Naive thymus-derived CD4-positive, alpha-beta T cell (primary cell): ENCODE results near the gene PROSER2. TPM values are rescaled to one million over a fixed set of nuclear protein-coding genes. Genes with fewer than 3 reads are reported as not detected.

Source experiments
- ATAC-seq: fragments of 150-1000 bp; cut with Tn5 transposase; 2 replicates; pipeline ENCODE4 v1.10.0; 2021; ENCODE audit warnings: mild to moderate bottlenecking, moderate library complexity
- CTCF ChIA-PET: fragments of 350-600 bp; sonication (Branson Sonifier 250); formaldehyde crosslinking; loops from one replicate; lab custom pipeline; 2021; ENCODE audit warnings: antibody characterized with exemption; lab: Charles Lee
- POLR2A ChIA-PET: fragments of 350-600 bp; sonication (Branson Sonifier 250); formaldehyde crosslinking; loops from one replicate; lab custom pipeline; 2021; ENCODE audit warnings: antibody characterized with exemption, inconsistent platforms; lab: Charles Lee
- DNase-seq, 9 donors: peaks; one replicate each; pipeline versions ENCODE4 v3.0.0 to v3.0.0-alpha.2; 2020 to 2022; ENCODE audit warnings: mixed read lengths in 1 of 9
- H3K27ac ChIP-seq: one replicate; pipeline ENCODE4 v1.7.0; 2013; ENCODE audit warnings: mild to moderate bottlenecking, low read depth, low read length, moderate library complexity
- H3K27me3 ChIP-seq, 2 donors: one replicate each; pipeline ENCODE4 v1.7.0; 2013; ENCODE audit warnings: low read length in 2 of 2, mild to moderate bottlenecking in 2 of 2, moderate library complexity in 2 of 2; ENCODE audit not compliant: control insufficient read depth in 2 of 2, insufficient read depth in 2 of 2
- H3K36me3 ChIP-seq, 3 experiments: 1 replicate in 2 of 3; 2 replicates in 1 of 3; pipeline ENCODE4 v1.7.0; 2013; ENCODE audit warnings: low read length in 3 of 3, mild to moderate bottlenecking in 3 of 3, moderate library complexity in 1 of 3; ENCODE audit not compliant: insufficient read depth in 3 of 3, control insufficient read depth in 2 of 3
- H3K4me1 ChIP-seq, 2 donors: one replicate each; pipeline ENCODE4 v1.7.0; 2013; ENCODE audit warnings: low read length in 2 of 2, mild to moderate bottlenecking in 2 of 2, moderate library complexity in 1 of 2; ENCODE audit not compliant: control insufficient read depth in 2 of 2, insufficient read depth in 2 of 2
- H3K4me3 ChIP-seq: 2 replicates; pipeline ENCODE4 v1.7.0; 2013; ENCODE audit warnings: mild to moderate bottlenecking, low read length
- H3K9me3 ChIP-seq, 3 experiments: 1 replicate in 2 of 3; 2 replicates in 1 of 3; pipeline ENCODE4 v1.7.0; 2013; ENCODE audit warnings: low read length in 3 of 3; ENCODE audit not compliant: control insufficient read depth in 2 of 3
- H3K27ac Mint-ChIP-seq, 9 donors: one replicate each; pipeline ENCODE4 v1.8.0; 2020 to 2022; ENCODE audit warnings: mixed read lengths in 9 of 9, mild to moderate bottlenecking in 8 of 9, moderate library complexity in 5 of 9, inconsistent platforms in 2 of 9
- H3K27me3 Mint-ChIP-seq, 5 donors: one replicate each; pipeline ENCODE4 v1.8.0; 2021 to 2022; ENCODE audit warnings: mixed read lengths in 5 of 5, mild to moderate bottlenecking in 1 of 5
- H3K36me3 Mint-ChIP-seq, 5 donors: one replicate each; pipeline ENCODE4 v1.8.0; 2020 to 2022; ENCODE audit warnings: mixed read lengths in 5 of 5, mild to moderate bottlenecking in 3 of 5, inconsistent platforms in 1 of 5
- H3K4me1 Mint-ChIP-seq, 7 donors: one replicate each; pipeline ENCODE4 v1.8.0; 2020 to 2022; ENCODE audit warnings: mixed read lengths in 7 of 7, mild to moderate bottlenecking in 3 of 7, inconsistent platforms in 1 of 7
- H3K4me3 Mint-ChIP-seq, 10 donors: one replicate each; pipeline ENCODE4 v1.8.0; 2020 to 2022; ENCODE audit warnings: mild to moderate bottlenecking in 10 of 10, mixed read lengths in 10 of 10, moderate library complexity in 6 of 10, inconsistent platforms in 2 of 10
- H3K9me3 Mint-ChIP-seq, 11 donors: one replicate each; pipeline ENCODE4 v1.8.0; 2020 to 2022; ENCODE audit warnings: mixed read lengths in 11 of 11, mild to moderate bottlenecking in 4 of 11, inconsistent platforms in 1 of 11, moderate library complexity in 1 of 11
- intact Hi-C, 2 donors: fragments of 100-400 bp; cut with micrococcal nuclease; formaldehyde crosslinking; loops; one replicate each; pipeline ENCODE4 v1.15.1; 2023
- polyA plus RNA-seq, 2 donors: library from polyadenylated mRNA; unstranded; fragments of 300-500 nt; fragmentation: Illumina TruSeq; gene quantifications; one replicate each; pipeline ENCODE4 v1.2.3, GENCODE V29; 2021
- total RNA-seq, 6 experiments: library from RNA in 5 of 6; stranded (reverse) in 5 of 6; gene quantifications; 1 replicate in 5 of 6; 2 replicates in 1 of 6; pipeline ENCODE4 v1.2.3 and lab custom pipeline; 2021 to 2026

The PROSER2 gene
- total and polyA plus RNA-seq, 7 experiments from 2014 or later, result 0.07 to 4.9 (median 2.2) TPM

- Mint-ChIP-seq H3K4me3 (no peak overlapping the region), H3K27me3 (peaks cover 0 to 9% (median 0%) of the 10 kb centered on the region in 5 donors), H3K9me3 (no peaks in the 10 kb centered on the region), H3K4me1 (peaks cover 0 to 4% (median 3%) of the 10 kb centered on the region in 7 donors), H3K27ac (no peak overlapping the region), H3K36me3 (no peaks in the 10 kb centered on the region)
- intact Hi-C loops, result no loop called here
- no peak overlapping the region for H3K4me3 ChIP-seq
- no peaks in the 10 kb centered on the region for H3K36me3 ChIP-seq
- no peak overlapping the region for H3K27ac ChIP-seq
- CTCF ChIA-PET, result no interaction called here
- POLR2A ChIA-PET, result no interaction called here
- DNase-seq (no peak), ATAC-seq (no peak)
- no peaks in the 10 kb centered on the region for H3K4me1 ChIP-seq
- no peaks in the 10 kb centered on the region for H3K9me3 ChIP-seq
- no peaks in the 10 kb centered on the region for H3K27me3 ChIP-seq
These were observed 23.4 kb upstream of the PROSER2 start for GRCh38 chr10:11799736-11800080.

GRCh38 chr10:11804336-11804735, 18.8 kb upstream of the PROSER2 start:
- Histone ChIP-seq H3K4me3 (no peak overlapping the region), H3K4me1 (no peaks in the 10 kb centered on the region), H3K27ac (no peak overlapping the region), H3K27me3 (no peaks in the 10 kb centered on the region), H3K36me3 (no peaks in the 10 kb centered on the region), H3K9me3 (no peaks in the 10 kb centered on the region)
- H3K4me1 Mint-ChIP-seq, result no peaks in the 10 kb centered on the region
- H3K4me3 Mint-ChIP-seq, result no peak overlapping the region
- H3K27me3 Mint-ChIP-seq, result peaks cover 0 to 22% (median 4%) of the 10 kb centered on the region in 5 donors
- H3K27ac Mint-ChIP-seq, result no peak overlapping the region
- ATAC-seq (no peak), DNase-seq (no peak)
- peaks cover 0 to 1% (median 0%) of the 10 kb centered on the region in 11 donors for H3K9me3 Mint-ChIP-seq
- ChIA-PET CTCF (no interaction called here), POLR2A (no interaction called here)
- H3K36me3 Mint-ChIP-seq, result no peaks in the 10 kb centered on the region
- intact Hi-C loops, result no loop called here

GRCh38 chr10:11805792-11806191, 17.4 kb upstream of the PROSER2 start:
- H3K4me1 Mint-ChIP-seq, result no peaks in the 10 kb centered on the region
- H3K27ac Mint-ChIP-seq, result no peak overlapping the region
- ATAC-seq, result no peak
- POLR2A ChIA-PET, result no interaction called here
- CTCF ChIA-PET, result no interaction called here
- Histone ChIP-seq H3K9me3 (no peaks in the 10 kb centered on the region), H3K4me1 (no peaks in the 10 kb centered on the region), H3K27me3 (no peaks in the 10 kb centered on the region), H3K4me3 (no peak overlapping the region), H3K27ac (no peak overlapping the region), H3K36me3 (no peaks in the 10 kb centered on the region)
- no peak for DNase-seq
- H3K36me3 Mint-ChIP-seq, result no peaks in the 10 kb centered on the region
- intact Hi-C loops, result no loop called here
- H3K9me3 Mint-ChIP-seq, result peaks cover 0 to 1% (median 0%) of the 10 kb centered on the region in 11 donors
- H3K4me3 Mint-ChIP-seq, result no peak overlapping the region
- H3K27me3 Mint-ChIP-seq, result peaks cover 0 to 22% (median 8%) of the 10 kb centered on the region in 5 donors

- Histone ChIP-seq H3K4me3 (no peak overlapping the region), H3K27ac (no peak overlapping the region), H3K4me1 (no peaks in the 10 kb centered on the region), H3K9me3 (no peaks in the 10 kb centered on the region), H3K27me3 (no peaks in the 10 kb centered on the region), H3K36me3 (no peaks in the 10 kb centered on the region)
- no peaks in the 10 kb centered on the region for H3K4me1 Mint-ChIP-seq
- no peaks in the 10 kb centered on the region for H3K36me3 Mint-ChIP-seq
- ChIA-PET CTCF (no interaction called here), POLR2A (no interaction called here)
- H3K9me3 Mint-ChIP-seq, result peaks cover 0 to 1% (median 0%) of the 10 kb centered on the region in 11 donors
- intact Hi-C loops, result no loop called here
- no peak overlapping the region for H3K4me3 Mint-ChIP-seq
- DNase-seq (no peak), ATAC-seq (no peak)
- no peak overlapping the region for H3K27ac Mint-ChIP-seq
- H3K27me3 Mint-ChIP-seq, result peaks cover 0 to 22% (median 8%) of the 10 kb centered on the region in 5 donors
These were observed 16.4 kb upstream of the PROSER2 start for GRCh38 chr10:11806706-11807105.

GRCh38 chr10:11808808-11809207, 14.3 kb upstream of the PROSER2 start:
- no peaks in the 10 kb centered on the region for H3K4me1 Mint-ChIP-seq
- H3K27ac Mint-ChIP-seq, result no peak overlapping the region
- no peak for DNase-seq
- H3K36me3 Mint-ChIP-seq, result no peaks in the 10 kb centered on the region
- no peaks in the 10 kb centered on the region for H3K9me3 ChIP-seq
- no peak for ATAC-seq
- H3K4me3 Mint-ChIP-seq, result no peak overlapping the region
- H3K4me3 ChIP-seq, result no peak overlapping the region
- intact Hi-C loops, result no loop called here
- no peaks in the 10 kb centered on the region for H3K36me3 ChIP-seq
- no peaks in the 10 kb centered on the region for H3K4me1 ChIP-seq
- CTCF ChIA-PET, result no interaction called here
- peaks cover 0 to 1% (median 0%) of the 10 kb centered on the region in 11 donors for H3K9me3 Mint-ChIP-seq
- no peak overlapping the region for H3K27ac ChIP-seq
- H3K27me3 ChIP-seq, result no peaks in the 10 kb centered on the region
- POLR2A ChIA-PET, result no interaction called here
- peaks cover 0 to 22% (median 4%) of the 10 kb centered on the region in 5 donors for H3K27me3 Mint-ChIP-seq

- intact Hi-C loops, result no loop called here
- no peak overlapping the region for H3K4me3 Mint-ChIP-seq
- peaks cover 0 to 22% (median 4%) of the 10 kb centered on the region in 5 donors for H3K27me3 Mint-ChIP-seq
- CTCF ChIA-PET, result no interaction called here
- peaks cover 0 to 1% (median 0%) of the 10 kb centered on the region in 11 donors for H3K9me3 Mint-ChIP-seq
- H3K9me3 ChIP-seq, result no peaks in the 10 kb centered on the region
- ATAC-seq, result no peak
- DNase-seq, result no peak
- H3K4me1 Mint-ChIP-seq, result no peaks in the 10 kb centered on the region
- H3K4me1 ChIP-seq, result no peaks in the 10 kb centered on the region
- H3K27ac Mint-ChIP-seq, result no peak overlapping the region
- no peak overlapping the region for H3K4me3 ChIP-seq
- H3K27me3 ChIP-seq, result no peaks in the 10 kb centered on the region
- no peaks in the 10 kb centered on the region for H3K36me3 Mint-ChIP-seq
- H3K36me3 ChIP-seq, result no peaks in the 10 kb centered on the region
- POLR2A ChIA-PET, result no interaction called here
- H3K27ac ChIP-seq, result no peak overlapping the region
These were observed 12.8 kb upstream of the PROSER2 start for GRCh38 chr10:11810313-11810766.

- peaks cover 0 to 20% (median 0%) of the 10 kb centered on the region in 5 donors for H3K27me3 Mint-ChIP-seq
- intact Hi-C loops, result no loop called here
- Histone ChIP-seq H3K9me3 (no peaks in the 10 kb centered on the region), H3K27ac (no peak overlapping the region), H3K36me3 (no peaks in the 10 kb centered on the region), H3K4me1 (no peaks in the 10 kb centered on the region), H3K4me3 (no peak overlapping the region), H3K27me3 (no peaks in the 10 kb centered on the region)
- H3K27ac Mint-ChIP-seq, result no peak overlapping the region
- DNase-seq (no peak), ATAC-seq (no peak)
- no peaks in the 10 kb centered on the region for H3K36me3 Mint-ChIP-seq
- no peaks in the 10 kb centered on the region for H3K4me1 Mint-ChIP-seq
- peaks cover 0 to 1% (median 0%) of the 10 kb centered on the region in 11 donors for H3K9me3 Mint-ChIP-seq
- no peak overlapping the region for H3K4me3 Mint-ChIP-seq
- ChIA-PET CTCF (no interaction called here), POLR2A (no interaction called here)
These were observed 12.2 kb upstream of the PROSER2 start for GRCh38 chr10:11810973-11811372.
